ENCODE measurements around the gene ERGIC1.
A peak's percentile ranks its signal among the peaks of the same experiment; 100 is the strongest.

Gene ERGIC1

DNA sequence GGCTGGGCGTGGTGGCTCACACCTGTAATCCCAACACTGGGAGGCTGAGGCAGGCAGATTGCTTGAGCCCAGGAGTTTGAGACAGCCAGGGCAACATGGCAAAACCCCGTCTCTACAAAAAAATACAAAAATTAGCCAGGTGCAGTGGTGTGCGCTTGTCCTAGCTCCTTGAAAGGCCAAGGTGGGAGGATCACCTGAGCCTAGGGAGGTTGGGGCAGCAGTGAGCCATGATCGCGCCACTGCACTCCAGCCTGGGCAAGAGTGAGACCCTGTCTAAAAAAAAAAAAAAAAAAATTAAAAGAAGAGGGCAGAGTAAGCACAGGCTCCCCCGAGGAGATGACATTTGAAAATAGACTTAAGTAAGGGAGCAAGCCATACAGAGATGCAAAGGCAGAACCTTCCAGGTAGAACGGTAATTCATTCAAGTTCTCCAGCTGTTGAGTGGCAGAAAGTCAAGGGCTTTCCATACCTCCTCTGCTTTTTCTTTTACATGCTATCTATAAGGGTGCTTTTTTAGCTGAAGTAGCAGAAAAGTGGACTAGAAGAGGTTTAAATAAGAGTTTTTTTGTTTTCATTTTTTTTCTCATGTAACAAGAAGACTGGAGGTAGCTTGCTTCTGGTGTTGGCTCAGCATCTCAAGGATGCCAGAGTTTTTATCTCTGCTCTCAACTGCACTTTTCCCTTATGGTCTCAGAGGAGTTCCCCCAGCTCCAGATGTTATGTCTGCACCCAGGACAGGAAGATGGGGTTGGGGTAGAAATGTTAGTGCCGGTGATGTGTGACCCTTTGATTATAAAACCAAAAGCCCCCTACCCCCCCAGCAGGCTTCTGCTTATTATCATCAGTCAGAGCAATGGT lies 40.8 kb downstream of the ERGIC1 start:
- FAIRE-seq: no peak
- no peak for TF ChIP-seq POLR2A (IDR thresholded peaks at IDR 0.05; ENCODE audit: low read depth, low read length)
- DNase-seq (ENCODE audit: insufficient read length, low spot score): no peak

DNA sequence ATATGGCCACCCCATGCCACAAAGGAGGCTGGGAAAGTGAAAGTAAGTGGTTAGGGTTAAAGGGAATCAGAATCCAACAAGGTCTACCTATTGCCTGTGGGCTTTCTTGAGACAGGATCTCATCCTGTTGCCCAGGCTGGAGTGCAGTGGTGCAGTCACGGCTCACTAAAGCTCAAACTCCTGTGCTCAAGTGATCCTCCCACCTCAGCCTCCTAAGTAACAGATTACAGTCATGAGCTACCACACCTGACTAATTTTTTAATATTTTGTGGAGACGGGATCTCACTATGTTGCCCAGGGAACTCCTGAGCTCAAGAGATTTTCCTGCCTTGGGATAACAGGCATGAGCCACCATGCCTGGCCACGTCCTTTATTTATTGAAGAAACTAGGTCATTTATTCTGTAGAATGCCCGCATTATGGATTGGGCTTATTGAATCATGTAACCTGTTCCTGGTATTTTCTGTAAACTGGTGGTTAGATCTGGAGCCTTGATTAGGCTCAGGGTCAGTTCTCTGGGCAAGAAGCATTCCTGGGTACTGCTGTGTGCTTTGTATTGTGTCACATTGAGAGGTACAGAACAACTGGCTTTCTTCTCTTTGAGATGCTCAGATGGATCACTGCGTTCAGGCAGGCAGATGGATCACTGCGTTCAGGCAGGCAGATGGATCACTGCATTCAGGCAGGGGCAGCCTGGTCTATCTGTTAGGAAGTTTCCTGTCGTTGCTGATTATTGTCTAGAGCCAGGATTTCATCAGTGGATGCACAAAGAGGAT lies 41.6 kb downstream of the ERGIC1 start:
- DNase-seq (ENCODE audit: insufficient read length, low spot score) (no peak), FAIRE-seq (no peak)
- TF ChIP-seq POLR2A (IDR thresholded peaks at IDR 0.05; ENCODE audit: low read depth, low read length): no peak

DNA sequence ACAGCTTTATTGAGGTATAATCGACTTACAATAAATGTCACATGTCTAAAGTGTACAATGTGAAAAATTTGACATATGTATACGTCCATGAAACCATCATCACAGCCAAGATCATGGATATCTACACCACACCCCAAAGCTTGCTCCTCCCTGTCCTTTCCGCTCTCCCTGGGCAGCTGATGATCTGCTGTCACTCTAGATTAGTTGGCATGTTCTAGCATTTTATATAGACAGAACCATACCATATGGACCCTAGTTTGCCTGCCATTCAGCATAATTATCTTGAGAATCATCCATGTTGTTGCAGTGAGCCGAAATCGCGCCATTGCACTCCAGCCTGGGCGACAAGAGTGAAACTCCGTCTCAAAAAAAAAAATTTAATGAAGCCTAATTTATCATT lies 42.5 kb downstream of the ERGIC1 start:
- no peak for TF ChIP-seq POLR2A (IDR thresholded peaks at IDR 0.05; ENCODE audit: low read depth, low read length)
- DNase-seq (ENCODE audit: insufficient read length, low spot score) (no peak), FAIRE-seq (no peak)

DNA sequence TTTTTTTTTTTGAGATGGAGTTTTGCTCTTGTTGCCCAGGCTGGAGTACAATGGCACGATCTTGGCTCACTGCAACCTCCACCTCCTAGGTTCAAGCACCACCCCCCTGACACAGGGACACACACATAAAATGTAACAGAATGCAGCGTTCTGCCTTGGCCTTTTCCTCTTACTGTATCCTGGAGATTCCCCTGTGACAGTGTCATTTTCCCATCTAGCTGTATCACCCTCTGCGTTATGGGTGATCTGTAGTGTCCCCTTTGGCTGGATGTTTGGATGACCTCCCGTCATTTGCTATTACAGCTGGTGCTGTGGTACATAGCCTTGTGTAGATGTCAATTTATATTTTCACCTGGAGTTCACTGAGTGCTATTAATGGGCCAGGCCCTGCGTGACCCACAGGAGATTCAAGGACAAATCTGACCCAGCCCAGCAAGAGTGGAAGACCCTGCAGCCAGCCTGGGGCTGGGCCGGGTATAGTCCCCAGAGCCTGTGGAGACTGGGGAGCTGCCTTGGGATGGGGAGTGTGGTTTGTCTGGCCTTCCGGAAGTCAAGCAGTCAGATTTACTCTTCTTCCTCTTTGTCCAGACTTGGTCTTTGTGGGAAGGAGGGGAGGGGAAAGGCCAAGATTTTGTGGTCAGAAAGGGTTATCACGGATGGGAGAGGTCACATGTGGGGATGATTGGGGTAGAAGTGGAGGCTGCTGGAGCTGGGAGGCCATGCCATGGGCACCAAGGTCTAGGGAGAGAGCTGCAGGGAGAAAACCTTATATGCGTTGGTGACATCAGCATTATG lies 43.6 kb downstream of the ERGIC1 start:
- no peak for FAIRE-seq
- TF ChIP-seq POLR2A (IDR thresholded peaks at IDR 0.05; ENCODE audit: low read depth, low read length): no peak
- DNase-seq (ENCODE audit: insufficient read length, low spot score): no peak

DNA sequence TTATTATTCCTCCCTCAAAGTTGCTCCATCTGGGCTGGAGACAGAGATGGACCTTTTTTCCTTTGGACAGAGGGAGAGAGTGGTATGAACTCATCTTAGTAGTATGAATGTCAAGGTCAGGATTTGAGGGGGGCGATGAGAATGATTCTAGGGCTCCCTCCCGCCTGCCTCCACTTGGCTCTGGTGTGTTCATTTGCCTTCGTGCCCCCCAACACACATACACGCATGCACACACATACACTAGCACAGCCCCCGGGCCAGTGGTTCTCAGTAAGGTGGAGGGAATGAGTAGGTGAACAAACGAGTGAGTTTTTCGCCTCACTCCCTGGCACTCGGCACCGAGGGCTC lies 44.5 kb downstream of the ERGIC1 start:
- DNase-seq (ENCODE audit: insufficient read length, low spot score) (no peak), FAIRE-seq (no peak)
- TF ChIP-seq POLR2A (IDR thresholded peaks at IDR 0.05; ENCODE audit: low read depth, low read length): no peak

DNA sequence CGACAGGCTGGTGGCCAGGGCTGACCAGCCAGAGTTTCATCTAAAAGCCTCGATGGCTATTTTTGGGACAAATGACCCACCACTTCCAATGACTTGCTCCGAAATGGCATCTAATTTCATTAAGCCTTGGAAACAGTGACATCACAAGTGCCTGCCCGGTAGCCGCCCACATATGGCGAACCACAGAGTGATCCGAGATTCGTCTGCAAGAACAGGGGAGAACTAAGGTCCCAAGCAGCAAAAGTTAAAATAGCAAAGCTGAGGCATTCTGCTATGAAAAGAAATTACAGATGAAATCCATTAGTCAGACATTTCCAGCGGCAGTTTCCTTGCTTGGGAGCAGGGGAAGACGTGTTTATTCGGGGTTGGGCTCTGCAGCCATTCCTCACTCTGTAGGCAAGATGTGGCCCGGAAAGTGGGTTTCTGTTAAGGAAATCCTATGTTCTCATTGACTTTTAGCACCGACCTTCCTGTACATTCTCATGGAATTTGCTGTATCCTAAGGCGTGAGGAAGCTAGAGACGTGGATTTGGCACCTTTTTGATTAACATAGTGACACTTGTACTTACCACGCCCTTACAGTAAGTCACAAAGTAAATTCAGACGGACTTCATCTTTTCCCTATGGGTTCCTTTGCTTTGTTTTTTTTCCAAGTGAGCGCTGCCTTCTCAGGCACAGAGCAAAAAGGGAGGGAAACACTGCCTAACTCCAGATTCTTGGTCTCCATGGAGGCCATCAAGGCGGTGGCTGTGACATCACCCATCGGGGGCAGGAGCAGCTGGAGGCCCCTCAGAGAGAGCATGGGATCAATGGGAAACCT lies 45.1 kb downstream of the ERGIC1 start:
- TF ChIP-seq POLR2A (IDR thresholded peaks at IDR 0.05; ENCODE audit: low read depth, low read length): no peak
- DNase-seq (ENCODE audit: insufficient read length, low spot score): no peak
- no peak for FAIRE-seq

DNA sequence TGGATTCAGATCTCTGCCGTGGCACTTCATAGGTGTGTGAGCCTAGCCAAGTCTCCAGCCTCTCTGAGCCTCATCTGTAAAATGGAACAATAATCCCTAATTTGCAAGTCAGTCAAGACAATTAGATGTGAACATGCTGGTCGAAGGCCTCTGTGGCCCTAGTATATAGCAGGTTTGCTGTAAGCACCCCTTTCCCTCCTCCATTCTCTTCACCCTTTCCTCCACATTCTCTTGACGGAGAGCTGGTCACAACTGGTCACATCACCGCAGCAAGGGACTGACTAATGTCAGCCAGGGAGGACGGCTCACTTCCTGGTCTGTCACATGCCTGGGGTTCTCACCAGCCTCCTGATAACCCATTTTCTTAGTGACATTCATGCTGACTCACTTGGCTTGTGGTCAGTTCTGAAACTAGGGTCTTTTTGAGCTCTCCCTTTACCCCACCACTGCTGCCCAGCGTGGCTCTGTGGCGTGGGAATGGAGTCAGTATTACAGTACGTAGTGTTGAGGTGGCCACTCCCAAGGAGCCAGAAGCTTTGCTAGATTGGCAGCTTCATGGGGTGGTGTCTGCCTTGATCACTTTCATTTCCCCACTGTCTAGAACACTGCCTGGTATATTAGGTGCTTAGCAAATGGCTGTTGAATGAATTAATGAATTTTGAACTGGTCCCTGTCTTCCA lies 47.8 kb downstream of the ERGIC1 start:
- FAIRE-seq: no peak
- DNase-seq (ENCODE audit: insufficient read length, low spot score): peak; percentile 50
- 0 out of 2 replicates have a peak, but pooled peaks have one; percentile 22 for TF ChIP-seq POLR2A (IDR thresholded peaks at IDR 0.05; ENCODE audit: low read depth, low read length)

DNA sequence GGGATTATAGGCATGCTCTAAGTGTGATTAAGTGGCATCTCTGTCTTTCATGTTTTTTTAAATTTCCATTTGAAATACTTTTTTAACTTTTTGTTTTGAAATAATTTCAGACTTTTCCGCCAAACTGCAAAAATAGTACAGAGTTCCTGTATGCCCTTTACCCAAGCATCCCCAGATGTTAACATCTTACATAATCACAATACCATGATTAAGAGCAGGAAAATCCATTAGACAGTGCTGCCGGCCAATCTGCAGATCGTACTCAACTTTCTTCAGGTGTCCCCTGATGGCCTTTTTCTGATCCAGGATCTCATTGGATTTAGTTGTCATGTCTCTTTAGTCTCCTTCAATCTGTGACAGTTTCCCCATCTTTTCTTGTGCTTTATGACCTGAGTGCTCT lies 49.0 kb downstream of the ERGIC1 start:
- no peak for TF ChIP-seq POLR2A (IDR thresholded peaks at IDR 0.05; ENCODE audit: low read depth, low read length)
- FAIRE-seq: no peak
- DNase-seq (ENCODE audit: insufficient read length, low spot score): no peak

DNA sequence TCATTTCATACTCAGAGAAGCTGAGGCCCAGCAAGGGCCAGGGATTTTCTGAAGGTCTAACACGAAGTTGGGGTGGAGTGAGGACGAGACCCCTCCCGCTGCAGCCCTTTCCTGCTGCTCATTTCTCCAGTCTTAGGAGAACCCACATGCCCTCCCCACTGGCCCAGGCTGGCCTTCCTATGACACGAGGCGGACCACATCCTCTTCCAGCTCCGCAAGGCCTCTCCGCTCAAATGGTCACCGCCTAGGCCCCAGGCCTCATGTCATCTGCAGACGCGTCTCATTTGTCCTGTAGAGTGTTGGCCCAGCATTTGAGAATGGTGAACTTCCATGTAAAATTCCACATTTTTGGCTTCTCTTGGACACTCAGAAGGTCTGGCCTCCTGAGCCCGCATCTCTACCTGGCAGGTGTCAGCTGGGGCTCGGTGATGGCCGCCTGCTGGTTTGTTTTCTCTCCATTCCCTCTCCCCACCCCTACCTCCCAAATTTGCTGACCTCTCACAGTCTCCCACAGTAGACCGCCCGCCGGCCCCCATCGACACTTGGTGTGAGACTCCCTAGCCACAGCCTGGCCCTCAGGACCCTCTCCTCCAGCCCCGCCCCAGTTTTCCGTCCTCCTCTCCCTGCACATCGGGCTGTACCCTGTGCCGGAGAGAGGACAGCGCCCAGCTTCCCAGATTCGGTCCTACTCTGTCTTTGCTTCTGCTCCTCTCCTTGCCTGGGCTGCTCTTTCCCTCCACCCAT lies 51.7 kb downstream of the ERGIC1 start:
- TF ChIP-seq POLR2A (IDR thresholded peaks at IDR 0.05; ENCODE audit: low read depth, low read length): no peak

DNA sequence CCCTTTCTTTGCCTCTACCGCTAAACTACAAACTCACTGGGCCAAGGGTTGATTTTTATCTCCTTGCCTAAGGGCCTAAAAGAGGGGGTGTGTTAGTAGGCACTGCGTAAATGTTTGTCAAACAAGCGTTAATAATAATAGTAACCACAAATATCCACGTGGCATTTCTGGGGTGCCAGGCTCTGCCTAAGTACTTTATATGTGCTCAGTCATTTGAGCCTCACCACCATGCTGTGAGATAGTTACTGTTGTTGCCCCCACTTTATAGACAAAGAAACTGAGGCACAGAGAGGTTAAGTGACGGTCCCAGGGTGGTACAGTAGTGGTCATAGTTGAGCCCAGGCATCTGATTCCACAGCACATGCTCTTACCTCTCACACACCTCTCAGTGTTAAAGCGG lies 52.4 kb downstream of the ERGIC1 start:
- no peak for TF ChIP-seq POLR2A (IDR thresholded peaks at IDR 0.05; ENCODE audit: low read depth, low read length)
- no peak for FAIRE-seq
- DNase-seq (ENCODE audit: insufficient read length, low spot score): no peak

More for the DNA sequence above, 51.7 kb downstream of the ERGIC1 start:
- FAIRE-seq: no peak
- DNase-seq (ENCODE audit: insufficient read length, low spot score): no peak

DNA sequence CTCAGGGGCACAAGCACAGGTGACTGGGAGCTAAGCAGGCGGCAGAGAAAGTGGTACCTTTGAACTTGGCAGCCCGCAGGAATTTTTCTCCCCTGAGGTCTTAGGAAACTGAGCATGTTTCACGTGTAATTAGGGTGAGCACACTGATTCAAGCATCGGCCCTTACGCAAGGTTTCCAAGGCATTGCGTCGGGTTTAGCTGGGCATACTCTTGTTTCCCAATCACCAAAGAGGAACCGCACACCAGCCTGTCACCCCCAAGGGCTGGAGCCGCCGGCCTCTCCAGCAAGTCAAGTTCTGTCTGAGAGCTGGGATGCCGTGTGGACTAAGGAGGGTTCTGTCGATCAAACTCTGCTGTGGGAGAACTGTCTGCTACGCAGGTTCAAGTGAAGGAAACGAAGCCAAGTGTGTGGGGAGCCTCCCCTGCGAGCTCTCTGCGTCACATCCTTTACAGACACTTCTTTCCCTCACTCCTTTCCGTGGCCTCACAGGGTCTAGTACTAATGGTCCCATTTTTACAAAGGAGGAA lies 53.0 kb downstream of the ERGIC1 start:
- TF ChIP-seq POLR2A (IDR thresholded peaks at IDR 0.05; ENCODE audit: low read depth, low read length): no peak
- FAIRE-seq: no peak
- DNase-seq (ENCODE audit: insufficient read length, low spot score): no peak

DNA sequence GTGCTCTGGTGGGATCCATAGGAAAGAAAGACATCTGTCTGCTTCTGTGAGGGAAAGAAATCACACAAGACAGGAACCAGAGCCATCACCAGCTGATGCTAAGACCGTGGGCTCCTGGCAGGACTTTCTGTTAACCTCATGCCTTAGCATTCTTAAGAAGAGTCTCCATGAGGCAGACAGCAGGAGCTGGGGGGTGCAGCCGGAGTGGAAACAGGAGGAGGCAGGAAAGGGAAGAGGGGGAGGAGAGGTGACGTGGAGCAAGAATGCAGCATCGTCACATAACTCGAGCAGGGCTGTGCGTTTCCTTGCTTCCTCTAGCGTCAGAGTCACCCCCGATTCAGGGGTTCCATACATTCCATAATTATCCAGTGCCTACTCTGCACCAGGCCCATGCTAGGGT lies 53.6 kb downstream of the ERGIC1 start:
- no peak for TF ChIP-seq POLR2A (IDR thresholded peaks at IDR 0.05; ENCODE audit: low read depth, low read length)
- DNase-seq (ENCODE audit: insufficient read length, low spot score) (no peak), FAIRE-seq (no peak)

Measured in H54 (cell line).